D721Med (cell line): Measurements from ENCODE around the gene PTGFRN.

Experiments
- DNase-seq: peaks from one replicate; pipeline ENCODE4 v3.0.0; 2011; ENCODE audit warnings: low spot score; ENCODE audit not compliant: insufficient read length
- FAIRE-seq: peaks from 2 replicates; lab custom pipeline; 2011; peaks lifted over from hg19 to GRCh38; lab: Jason Lieb, UNC
- TF ChIP-seq, protein P1 (sequence below): IDR thresholded peaks from 2 replicates; pipeline ENCODE4 v1.5.1; 2012; ENCODE audit warnings: mild to moderate bottlenecking, control low read depth; ENCODE audit not compliant: insufficient read depth; ENCODE audit errors: missing control alignments

The PTGFRN gene

DNA sequence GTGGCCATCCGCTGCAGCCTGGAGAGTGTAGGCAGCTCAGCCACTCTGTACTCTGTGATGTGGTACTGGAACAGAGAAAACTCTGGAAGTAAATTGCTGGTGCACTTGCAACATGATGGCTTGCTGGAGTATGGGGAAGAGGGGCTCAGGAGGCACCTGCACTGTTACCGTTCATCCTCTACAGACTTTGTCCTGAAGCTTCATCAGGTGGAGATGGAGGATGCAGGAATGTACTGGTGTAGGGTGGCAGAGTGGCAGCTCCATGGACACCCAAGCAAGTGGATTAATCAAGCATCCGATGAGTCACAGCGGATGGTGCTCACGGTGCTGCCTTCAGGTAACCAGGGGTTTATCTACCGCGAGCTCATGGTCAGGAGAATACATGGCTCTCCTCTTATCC lies 115.9 kb downstream of the PTGFRN start:
- FAIRE-seq (no peak), DNase-seq (no peak)
- TF ChIP-seq, protein P1, sequence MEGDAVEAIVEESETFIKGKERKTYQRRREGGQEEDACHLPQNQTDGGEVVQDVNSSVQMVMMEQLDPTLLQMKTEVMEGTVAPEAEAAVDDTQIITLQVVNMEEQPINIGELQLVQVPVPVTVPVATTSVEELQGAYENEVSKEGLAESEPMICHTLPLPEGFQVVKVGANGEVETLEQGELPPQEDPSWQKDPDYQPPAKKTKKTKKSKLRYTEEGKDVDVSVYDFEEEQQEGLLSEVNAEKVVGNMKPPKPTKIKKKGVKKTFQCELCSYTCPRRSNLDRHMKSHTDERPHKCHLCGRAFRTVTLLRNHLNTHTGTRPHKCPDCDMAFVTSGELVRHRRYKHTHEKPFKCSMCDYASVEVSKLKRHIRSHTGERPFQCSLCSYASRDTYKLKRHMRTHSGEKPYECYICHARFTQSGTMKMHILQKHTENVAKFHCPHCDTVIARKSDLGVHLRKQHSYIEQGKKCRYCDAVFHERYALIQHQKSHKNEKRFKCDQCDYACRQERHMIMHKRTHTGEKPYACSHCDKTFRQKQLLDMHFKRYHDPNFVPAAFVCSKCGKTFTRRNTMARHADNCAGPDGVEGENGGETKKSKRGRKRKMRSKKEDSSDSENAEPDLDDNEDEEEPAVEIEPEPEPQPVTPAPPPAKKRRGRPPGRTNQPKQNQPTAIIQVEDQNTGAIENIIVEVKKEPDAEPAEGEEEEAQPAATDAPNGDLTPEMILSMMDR, result no peak

DNA sequence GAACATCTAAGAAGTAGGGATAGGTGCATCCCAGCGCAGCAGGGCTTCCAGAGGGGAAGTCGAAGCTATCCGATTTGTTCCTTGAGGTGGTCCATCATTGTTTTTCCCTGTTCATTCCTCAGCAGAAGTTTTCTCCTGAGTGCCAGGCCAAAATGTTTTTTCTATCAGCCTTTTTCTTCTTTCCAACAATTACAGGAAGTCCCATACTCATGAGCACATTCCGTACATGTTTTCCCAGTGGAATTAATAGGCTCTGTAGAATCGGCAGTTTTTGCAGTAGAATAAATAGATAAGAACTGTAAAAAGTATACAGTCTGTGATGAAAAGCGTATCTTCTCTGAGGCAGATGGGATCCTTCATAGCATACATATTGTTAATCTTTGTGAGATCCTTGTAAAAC lies 116.6 kb downstream of the PTGFRN start:
- TF ChIP-seq, protein P1, result no peak
- DNase-seq (no peak), FAIRE-seq (no peak)

DNA sequence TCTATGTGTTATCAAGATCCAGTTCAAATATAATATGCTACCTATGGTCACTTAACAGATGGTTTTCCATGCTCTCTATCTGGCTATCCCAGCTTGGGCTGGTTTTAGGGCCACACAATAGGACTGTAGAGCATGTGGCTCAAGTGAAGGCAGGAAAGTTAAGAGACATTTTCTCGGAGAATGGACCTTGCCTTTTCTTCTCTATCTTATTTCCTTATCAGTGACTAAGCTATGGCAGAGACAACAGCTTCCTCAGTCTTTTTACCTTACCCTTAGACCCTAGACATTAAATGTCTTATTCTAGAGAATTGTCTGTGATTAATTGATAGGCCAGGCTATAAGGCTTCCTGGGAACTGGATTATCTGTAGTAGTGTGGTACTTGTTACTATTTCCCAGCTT lies 120.0 kb downstream of the PTGFRN start:
- no peak for DNase-seq
- FAIRE-seq, result no peak
- TF ChIP-seq, protein P1, result no peak

DNA sequence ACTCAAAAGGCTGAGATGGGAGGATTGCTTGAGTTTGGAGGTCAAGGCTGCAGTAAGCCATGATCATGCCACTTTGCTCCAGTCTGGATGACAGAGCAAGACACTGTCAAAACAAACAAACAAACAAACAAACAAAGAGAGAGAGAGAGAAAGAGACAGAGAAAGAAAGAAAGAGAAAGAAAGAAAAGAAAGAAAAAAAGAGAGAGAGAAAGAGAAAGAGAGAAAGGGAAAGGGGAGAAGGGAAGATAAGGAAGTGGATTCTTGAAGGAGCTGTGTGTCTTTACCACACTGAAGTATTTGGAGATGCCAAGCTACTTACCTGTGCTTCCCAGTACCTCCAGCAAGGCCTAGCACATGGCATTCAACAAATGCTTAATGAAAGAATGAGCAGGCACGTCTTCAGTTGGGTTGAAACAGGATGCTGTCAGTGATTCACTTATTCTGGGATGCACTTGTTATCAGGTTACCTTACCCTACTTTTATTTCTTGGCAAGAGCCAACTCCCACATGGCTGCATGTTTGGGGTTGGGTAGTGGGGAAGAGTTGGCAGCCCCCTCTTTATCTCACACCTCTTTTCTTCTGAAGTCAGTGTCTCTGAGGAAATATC lies 120.7 kb downstream of the PTGFRN start:
- no peak for DNase-seq
- TF ChIP-seq, protein P1, result no peak

DNA sequence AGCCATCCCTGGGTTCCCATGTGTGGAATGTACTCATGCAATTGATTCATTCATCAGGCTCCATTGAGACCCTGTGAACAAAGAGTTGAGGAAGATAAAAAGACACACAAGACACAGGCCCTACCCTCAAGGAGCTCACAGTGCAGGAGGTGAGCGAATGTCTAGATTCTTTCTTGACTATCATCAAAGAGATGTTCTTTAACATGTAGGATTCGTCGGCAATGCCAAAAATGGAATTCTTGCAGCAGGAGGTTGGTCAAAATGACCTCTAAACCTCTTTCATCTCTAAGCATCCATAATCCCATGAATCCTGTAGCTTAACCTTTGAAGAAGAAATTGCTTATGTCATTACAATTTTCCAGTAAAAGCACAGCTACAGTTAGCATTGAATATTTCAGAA lies 122.5 kb downstream of the PTGFRN start:
- TF ChIP-seq, protein P1, result no peak
- DNase-seq (no peak), FAIRE-seq (no peak)

More for the DNA sequence above, 120.7 kb downstream of the PTGFRN start:
- FAIRE-seq, result no peak

DNA sequence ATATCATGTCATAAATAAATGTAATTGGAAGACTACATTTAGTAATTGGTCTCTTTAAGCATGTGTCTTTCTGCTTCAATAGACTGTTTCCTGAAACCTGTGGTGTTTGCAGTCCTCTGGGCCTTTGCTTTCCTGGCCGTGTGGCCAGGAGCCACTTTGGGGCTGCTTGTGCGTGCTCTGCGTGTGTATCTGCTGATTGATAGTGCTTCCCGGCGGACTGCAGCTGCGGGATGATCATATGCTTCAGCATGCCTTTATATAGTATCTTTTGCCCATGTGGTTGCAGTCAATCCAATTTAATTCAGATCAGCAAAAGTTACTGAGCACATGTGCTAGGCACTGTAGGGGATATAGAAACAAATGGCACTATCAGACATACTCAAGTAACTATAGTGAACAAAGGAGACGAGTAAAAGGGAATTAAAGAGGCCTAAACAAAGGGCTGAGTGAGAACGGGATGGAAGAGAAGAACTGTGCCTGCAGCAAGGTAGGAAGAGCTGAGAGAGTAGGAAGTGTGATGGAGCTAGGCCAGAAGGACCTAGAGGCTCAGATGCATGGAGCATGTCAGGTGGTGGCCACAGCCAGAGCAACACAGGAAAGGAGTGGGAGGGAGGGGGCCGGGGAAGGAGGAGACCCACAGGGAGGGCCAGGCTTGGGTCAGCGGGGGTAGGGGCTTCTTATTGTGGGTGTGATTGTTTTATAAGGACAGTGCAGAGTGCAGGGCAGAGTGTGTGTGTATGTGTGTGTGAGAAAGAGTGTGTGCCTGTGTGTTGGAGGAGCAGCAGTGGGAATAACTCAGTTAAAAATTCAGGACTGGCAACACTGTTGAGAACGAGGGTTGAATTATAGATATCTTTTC lies 123.2 kb downstream of the PTGFRN start:
- no peak for DNase-seq
- FAIRE-seq, result no peak
- TF ChIP-seq, protein P1, result no peak

DNA sequence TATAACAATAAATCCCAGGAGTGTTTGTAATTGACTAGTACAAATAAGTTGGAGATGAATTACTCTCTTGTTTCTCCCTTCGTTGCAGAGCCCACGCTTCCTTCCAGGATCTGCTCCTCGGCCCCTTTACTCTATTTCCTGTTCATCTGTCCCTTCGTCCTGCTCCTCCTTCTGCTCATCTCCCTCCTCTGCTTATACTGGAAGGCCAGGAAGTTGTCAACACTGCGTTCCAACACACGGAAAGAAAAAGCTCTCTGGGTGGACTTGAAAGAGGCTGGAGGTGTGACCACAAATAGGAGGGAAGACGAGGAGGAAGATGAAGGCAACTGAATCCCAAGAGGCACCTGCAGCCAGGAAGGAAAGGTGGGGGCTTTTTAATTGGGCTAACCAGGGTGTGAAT lies 124.1 kb downstream of the PTGFRN start:
- TF ChIP-seq, protein P1, result no peak
- DNase-seq, result no peak
- FAIRE-seq, result no peak
